Stimulated activated CD8-positive, alpha-beta memory T cell treated with anti-CD3 and anti-CD28 coated beads, Interleukin-12 subunit alpha, Interleukin-12 subunit beta, amount 100 ng/mL, for 1 hour (primary cell): ENCODE measurements around the gene HTR1B.

ENCODE experiments used
- DNase-seq: peaks from one replicate; pipeline ENCODE4 v3.0.0-alpha.2; 2020; ENCODE audit warnings: low read depth

HTR1B gene

GRCh38 chr6:77455271-77455670 is 8.0 kb downstream of the HTR1B start:
- no peak for DNase-seq

- no peak for DNase-seq
Measured at GRCh38 chr6:77454386-77454785, 8.9 kb downstream of the HTR1B start.

- no peak for DNase-seq
Measured at GRCh38 chr6:77451466-77451865, 11.8 kb downstream of the HTR1B start.

- no peak for DNase-seq
Measured at GRCh38 chr6:77450924-77451323, 12.4 kb downstream of the HTR1B start.

GRCh38 chr6:77448546-77448945 is 14.7 kb downstream of the HTR1B start:
- no peak for DNase-seq

DNA sequence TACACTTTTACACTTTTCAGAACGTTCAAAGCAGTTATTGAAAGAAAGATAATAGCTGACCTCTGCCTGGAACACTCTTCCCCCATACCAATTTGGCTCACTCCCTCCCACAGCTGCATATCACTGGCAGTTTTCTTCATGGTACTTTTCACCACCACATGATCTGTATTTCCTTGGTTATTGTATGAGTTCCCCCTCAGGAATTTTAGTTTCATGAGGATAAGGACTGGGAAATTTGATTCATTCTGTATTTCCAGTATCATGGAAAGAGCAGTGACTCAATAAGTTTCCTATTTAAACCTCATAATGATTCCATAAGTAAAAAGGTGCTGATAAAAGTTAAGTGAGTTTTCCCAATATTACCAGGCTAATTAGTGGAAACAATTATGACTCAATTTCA is 16.0 kb downstream of the HTR1B start:
- no peak for DNase-seq

GRCh38 chr6:77446249-77446648 is 17.0 kb downstream of the HTR1B start:
- DNase-seq: no peak

DNA sequence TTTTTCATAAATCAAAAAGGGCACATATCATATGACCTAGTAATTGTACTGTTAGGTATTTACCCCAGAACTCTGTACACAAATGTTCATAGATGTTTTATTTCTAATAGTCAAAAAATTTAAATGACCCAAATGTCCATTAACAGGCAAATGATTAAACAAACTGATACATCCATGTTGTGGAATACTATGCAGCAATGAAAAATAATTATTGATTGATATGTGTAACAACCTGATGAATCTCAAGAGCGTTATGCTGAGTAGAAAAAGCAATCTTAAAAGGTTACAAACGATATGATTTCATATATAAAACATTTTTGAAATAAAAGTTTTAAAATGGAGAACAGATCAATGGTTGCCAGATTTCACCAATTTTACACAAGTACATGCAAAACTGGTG is 18.1 kb downstream of the HTR1B start:
- DNase-seq: no peak

GRCh38 chr6:77440206-77440976 is 22.9 kb downstream of the HTR1B start:
- DNase-seq: no peak

GRCh38 chr6:77433888-77434287 is 29.4 kb downstream of the HTR1B start:
- DNase-seq: no peak

DNA sequence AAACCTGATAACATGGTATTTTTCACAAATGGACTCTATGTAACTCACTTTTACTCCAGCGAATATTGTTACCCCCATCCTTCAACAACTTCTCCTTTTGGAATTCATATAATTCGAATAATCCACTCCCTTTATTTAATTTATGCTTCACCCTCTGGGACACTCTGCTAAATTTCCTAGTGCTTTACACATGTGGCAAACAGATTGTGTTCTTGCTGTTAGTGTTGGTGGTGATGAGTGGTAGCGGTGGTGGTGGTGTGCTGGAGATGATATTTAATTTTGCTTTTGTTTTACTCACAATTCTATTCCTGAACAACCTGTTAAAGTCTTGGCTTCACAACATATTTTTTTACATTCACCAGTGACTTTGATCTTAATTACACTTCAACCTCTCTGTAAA is 32.8 kb downstream of the HTR1B start:
- no peak for DNase-seq

DNA sequence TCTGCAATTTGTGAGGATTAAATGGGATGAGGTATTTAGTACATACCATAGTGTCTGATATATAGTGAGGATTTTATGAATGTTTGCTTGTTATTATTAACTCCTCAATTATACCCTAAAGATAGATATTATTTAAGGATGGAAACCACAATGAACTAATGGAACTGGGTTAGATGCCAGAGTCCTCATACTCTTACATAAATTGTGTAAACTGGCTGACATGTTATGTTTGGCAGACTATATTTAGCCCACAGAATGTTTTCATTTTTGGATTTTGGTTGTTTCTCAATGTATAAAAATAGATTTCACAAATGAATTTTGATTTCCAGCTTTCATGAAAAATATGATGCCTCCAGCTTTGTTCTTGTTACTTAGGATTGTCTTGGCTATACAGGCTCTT is 37.6 kb downstream of the HTR1B start:
- DNase-seq: no peak

- no peak for DNase-seq
Measured at GRCh38 chr6:77425216-77425615, 38.1 kb downstream of the HTR1B start.

DNA sequence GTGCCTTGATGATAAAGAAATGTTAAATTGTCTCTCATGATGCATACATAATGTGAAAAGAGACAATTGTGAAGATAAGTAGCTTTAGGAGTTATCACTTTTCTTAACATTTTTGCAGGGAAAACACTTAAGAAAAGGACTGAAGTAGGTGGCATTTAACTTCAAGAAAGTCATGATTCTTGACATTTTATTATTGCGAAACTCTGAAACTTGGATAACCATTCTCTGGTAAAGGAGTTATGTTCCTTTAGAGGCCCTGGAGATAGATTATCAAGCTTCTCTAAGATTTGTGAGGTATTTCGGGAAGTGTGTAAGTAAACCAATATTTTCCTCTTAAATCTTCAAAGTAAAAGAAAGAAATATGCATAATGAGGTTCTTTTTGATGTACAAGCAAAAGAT is 38.5 kb downstream of the HTR1B start:
- DNase-seq: no peak

DNA sequence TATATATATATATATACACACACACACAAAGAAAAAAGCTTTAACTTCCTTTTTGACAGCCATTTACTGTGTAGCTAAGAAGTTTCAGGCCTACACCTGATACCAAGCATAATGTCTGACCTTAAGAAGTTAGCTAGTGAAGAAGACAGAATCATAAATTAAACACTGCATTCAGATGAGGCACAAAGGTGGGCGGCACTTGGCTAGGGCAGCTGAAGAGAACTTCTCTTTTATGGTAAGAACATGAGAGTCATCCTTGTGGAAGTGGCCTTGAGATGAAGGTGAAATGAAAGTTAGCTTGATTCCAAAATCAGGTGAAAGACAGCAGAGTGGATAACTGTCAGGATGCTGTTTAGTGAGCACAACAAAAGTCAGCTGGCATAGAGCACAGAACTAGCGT is 46.5 kb downstream of the HTR1B start:
- DNase-seq: no peak

DNA sequence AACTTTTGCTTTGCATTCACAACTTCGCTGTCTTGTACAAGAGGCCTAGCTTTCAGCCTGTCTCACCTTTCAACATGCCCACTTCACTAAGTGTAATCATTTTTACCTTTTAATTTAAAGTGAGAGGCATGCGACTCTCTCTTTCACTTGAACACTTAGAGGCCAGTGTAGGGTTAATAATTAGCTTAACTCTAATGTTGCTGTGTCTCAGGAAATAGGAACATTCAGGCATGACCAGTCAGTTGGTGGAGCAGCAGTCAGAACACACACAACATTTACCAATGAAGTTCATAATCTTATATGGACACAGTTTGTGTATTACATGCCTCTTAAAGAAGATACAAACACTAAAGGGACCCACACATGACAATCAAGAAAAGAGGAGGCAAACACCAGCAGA is 47.6 kb downstream of the HTR1B start:
- DNase-seq: no peak
